Medulla oblongata (tissue), 1 donor: ENCODE results near the gene UPF3A.
"Not testable (repeated sequence)": the region's sequence is repeated elsewhere in the genome, so short reads cannot be mapped to it uniquely, and the experiment has no call there.

Experiments used
- DNase-seq: peaks from one replicate; pipeline ENCODE4 v3.0.0-alpha.2; 2015; ENCODE audit errors: extremely low spot score

UPF3A gene

DNA sequence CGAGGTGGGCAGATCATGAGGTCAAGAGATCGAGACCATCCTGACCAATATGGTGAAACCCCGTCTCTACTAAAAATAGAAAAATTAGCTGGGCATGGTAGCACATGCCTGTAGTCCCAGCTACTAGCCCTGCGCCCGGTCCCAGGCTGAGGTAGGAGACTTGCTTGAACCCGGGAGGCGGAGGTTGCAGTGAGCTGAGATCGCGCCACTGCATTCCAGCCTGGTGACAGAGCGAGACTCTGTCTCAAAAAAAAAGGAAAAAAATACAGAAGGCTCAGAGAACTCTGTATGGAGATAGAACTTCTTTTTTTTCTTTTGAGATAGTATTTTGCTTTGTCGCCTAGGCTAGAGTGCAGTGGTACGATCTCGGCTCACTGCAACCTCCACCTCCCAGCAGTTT, 17.1 kb upstream of the UPF3A start:
- not testable (repeated sequence) for DNase-seq

DNA sequence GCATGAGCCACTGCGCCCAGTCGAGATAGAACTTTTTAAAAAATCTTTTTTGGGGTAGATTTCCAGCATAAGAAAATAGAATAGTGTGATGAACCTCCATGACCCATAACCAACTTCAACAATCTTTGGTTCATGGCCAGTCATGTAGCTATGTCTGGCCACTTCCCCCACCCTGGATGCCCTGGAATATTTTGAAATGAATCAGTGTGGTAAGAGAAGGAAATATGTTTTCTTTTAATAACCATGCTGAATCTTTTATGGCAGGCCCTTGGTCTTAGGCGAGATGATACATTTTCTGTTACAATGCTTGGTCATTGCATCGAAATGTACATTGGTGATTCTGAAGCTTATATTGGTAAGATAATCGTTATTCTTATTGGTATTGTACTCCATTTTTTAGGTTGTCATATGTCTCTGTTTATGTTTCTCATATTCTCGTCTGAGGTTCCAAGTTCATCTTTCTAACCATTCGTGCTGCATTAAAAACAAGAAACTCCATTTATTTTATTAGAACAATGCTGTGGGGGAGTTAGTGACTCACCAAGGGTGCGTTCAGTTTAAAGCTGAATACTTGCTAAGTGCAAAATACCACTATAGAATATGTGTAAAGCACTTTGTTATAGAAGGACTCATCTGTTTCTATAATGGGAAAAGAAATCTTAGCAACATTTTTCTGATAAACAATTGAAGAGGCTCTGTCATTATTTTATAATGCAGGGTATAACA, 16.4 kb upstream of the UPF3A start:
- DNase-seq: no peak

DNA sequence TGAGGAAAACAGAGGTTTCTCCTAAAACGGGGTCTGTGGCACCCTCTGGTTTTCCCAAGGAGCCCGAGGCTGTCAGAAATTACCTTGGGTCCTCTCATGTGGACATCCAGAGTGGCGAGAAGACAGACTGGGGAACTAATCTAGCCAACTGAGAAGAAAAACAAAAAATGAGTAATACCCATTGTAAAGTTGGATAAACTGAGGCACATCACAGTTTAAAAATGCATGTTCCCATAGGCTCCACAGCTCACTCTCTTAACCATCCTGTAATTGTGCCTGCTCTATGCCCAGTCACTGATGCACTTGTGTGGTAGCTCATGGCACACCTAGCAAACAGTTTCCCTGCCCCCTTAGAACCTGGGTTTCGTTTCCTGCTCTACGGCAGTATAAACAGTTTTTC, 15.2 kb upstream of the UPF3A start:
- no peak for DNase-seq

DNA sequence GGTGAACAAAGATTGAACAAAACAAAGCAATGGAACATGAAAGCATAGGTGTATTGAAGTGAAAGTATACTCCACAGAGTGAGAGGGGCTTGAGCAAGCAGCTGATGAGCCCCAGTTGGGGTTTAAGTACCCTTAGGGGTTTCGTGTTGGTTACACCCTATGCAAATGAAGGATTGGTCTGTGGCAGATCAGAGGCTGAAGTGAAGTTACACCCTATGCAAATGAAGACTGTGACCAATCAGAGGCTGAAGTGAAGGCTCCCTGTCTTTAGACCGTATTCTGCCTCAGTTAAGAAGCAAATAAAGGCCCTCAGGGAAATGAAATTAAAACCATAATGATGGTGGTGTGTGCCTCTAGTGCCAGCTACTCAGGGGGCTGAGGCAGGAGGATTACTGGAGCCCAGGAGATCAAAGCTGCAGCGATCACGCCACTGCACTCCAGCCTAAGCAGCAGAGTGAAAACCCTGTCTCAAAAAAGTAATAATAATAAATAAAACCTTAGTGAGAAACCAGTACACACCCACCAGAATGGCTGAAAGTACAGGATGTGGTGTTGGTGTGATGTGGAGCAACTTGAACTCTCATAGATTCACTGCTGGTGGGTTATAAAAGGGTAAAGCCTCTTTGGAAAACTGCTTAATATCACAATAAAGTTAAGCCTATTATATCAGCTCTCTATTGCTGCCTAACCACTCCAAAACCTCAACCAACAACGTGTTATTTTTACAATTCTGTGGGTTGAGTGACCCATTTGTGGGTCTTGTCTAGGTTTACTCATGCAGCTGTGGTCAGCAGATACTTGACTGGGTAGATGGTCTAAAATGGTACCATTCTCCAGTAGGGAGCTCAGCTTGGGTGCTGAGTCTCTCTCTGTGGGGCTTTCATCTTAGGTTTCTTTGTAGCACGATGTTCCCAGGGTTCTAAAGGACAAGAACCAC, 12.8 kb upstream of the UPF3A start:
- DNase-seq: no peak

DNA sequence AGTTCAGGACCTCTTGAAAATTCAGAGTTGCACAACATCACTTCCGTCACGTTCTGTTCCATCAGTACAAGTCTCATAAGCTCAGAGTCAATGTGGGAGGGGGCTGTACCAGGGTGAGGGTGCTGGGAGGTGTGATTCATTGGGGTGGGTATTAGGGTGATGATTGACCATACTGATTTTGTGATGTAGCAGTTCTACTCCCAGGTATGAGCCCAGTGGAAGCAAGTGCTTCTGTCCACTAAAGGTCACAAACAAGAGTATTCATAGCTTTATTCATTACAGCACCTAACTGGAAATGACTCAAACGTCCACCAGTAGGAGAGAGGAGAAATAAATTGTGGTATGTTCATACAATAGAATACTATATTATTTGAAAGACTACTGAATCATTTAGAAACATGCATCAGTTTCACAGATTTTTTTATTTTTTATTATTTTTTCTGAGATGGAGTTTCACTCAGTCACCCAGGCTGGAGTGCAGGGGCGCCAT, 12.1 kb upstream of the UPF3A start:
- DNase-seq: no peak

DNA sequence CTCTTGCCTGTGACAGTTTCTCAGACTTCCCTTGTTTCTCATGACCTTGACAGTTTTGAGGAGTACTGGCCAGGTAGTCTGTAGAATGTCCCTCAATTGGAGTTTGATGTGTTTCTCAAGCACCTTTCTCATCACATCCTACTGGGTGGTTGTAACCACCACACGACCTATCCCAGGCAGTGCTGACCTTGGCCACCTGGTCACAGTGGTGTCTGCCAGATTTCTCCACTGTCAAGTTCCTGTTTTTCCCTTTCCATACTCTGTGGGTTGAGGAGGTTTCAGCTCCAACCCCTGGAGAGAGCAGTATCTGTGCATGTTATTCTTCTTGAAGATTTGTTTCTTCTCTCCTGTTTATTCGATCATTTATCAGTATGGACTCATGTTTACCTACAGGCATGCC, 8.4 kb upstream of the UPF3A start:
- no peak for DNase-seq

DNA sequence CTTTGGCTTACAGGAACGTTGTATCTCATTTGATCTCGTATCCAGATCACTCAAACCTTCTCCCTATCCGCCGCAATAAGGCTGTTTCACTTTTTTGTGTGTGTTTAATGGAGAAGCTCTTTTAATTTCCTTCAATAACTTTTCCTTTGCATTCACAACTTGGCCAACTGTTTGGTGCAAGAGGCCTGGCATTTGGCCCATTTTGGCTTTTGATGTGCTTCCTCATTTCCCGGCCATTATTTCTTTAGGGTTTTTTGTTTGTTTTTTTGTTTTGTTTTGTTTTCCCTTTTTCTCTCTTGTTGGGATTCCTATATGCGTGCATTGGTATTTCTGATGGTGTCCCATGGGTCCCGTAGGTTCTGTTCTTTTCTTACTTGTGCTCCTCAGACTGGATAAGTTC, 6.1 kb upstream of the UPF3A start:
- DNase-seq: peak; percentile 35

DNA sequence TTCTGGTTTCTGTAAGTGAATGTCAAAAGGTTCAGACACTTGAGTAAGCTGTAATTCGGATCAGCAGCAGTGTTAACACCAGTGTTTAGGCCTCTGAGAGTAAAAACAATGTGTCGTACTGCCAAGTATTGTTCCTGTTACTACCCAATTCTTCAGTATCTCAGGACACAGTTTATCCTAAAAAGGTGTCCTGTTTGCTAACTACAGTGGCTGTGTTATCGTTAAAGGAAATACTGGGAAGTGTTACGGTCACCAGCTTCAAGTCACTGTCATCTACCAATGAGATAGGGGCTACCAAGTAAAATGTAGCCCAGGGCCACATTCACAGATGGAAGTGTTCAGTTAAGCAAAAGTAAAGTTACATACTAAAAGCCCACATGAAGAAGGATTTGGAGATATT, 2.3 kb upstream of the UPF3A start:
- no peak for DNase-seq

DNA sequence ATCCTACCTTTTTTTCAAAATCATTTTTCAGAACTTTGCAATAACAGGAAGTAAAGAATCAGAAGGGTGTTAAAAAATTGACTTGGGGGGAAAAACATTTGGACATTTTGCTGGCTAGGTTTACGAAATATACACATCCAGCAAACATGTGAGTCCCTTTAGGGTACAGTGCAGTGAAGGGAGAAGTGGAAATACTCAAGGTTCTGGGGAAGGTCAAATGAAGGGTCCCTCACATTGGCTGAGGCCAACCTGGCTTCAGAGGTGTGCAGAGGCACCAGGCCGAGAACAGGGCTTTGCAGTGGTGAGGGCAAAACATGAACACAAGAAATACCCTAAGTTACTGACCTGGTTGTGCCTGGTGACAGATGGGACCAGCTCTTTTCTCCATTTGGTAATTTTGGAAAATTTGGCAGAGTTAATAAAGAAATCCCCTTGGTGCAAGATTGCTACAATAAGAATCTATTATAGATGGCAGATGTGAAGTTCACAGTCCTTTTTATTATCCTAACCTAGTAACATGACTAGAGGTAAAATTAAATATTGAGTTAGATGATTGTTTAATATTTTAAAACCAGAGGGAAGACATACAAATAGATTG, 1.5 kb upstream of the UPF3A start:
- DNase-seq: no peak

DNA sequence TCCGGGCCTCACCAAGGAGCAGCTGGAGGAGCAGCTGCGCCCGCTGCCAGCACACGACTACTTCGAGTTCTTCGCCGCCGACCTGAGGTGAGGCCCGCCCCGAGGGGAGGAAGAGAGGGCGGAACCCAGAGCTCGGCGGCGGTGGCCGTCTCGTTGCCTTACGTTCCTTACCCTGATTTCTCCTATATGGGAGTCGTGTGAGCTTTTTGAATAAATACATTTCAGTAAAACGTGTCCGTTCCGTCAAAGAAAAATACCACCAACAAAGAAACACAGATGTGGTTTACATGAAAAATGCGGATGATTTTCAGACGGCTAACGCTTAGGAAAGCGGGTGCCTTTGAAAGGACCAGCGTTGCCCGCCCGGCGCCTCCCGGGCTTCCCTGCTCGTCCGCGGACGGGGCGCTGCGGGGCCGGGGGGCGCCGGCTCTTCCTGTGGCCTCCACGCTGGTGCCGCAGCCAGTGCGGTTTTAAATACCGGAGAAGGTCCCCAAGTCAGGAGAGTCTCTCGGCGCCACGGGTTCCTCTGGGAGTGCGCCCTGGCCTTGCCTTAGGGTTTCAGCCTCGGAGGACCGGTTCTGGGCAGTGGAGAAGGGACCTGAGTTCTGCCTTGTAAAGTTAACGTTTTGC, 755 bp downstream of the UPF3A start:
- DNase-seq: peak; percentile 60

DNA sequence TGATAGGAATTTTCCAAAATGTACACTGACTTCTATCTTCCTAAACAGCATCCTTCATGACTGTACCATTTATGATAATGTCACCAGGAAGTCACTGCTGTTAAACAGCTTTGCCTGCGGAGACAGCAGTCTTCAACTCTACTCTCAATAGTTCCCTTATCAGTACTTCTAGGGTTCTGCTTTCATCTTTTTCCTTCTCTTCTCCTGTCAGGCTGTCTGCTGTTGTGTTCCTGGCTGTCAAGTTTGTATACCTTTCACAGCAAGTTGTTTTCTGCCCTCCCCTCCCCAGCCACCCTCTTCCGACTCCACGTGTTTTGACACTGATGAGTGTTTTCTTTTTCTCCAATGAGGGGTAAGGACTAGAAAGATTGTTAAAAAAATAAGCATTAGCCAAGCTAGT, 2.2 kb downstream of the UPF3A start:
- DNase-seq: no peak

DNA sequence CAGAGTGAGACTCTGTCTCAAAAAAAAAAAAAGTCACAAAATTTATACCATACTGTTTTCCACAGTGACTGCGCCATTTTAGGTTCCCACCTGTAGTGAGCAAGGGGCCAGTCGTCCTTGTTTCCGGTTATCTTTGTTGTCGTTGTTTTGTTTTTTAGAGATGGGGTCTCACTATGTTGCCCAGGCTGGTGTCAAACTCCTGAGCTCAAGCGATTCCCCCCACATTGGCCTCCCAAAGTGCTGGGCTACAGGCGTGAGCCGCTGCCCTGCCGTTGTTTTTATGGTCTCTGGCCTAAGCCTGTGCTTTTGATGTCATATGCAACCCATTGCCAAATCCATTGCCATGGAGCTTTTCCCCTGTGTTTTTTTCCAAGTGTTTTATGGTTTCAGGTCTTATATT, 3.3 kb downstream of the UPF3A start:
- DNase-seq: no peak

DNA sequence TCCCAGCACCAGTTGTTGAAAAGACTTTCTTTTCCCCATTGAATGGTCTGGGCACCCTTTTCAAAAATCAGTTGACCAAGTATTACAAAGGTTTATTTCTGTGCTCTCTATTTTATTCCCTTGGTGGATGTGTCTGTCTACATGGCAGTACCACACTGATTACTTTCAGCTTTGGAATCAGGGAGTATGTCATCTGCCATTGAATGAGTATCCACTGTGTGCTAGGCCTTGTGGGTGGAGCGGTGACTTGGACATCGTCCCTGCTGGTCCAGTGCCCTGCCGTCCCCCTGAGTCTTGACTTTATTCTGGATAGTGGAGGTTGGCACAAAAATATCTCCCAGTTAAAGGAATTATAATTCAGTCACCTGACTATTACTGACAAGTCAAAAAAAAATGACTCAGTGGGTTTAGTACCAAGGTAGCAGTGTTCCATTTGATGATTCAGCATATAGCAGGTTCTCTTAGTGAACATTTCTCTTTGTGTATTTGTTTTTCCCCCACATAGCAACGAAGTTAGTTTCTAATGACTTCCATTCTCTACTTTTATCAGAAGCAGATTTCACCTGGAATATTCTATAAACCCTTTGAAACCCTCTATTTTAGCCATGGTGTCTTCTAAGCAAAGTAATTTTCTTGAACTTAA, 3.9 kb downstream of the UPF3A start:
- DNase-seq: peak; percentile 38

DNA sequence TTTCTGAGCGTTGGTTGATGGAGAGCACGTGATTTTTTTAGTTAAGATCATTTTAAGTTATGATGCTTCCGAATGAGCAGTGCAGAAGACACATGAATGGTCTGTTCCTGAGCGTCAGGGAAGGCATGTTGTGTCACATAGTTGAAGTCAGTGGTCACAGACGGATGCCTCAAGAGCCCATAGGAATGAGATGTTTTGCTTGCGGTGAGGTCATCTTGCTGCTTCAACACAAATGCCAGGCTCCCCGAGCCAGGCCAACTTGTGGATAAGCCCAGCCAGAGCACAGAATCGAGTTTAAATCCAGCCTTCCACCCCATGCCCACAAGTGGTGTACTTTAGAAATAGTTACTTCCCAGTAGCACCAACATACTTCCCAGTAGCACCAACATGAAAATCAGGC, 5.4 kb downstream of the UPF3A start:
- DNase-seq: no peak

DNA sequence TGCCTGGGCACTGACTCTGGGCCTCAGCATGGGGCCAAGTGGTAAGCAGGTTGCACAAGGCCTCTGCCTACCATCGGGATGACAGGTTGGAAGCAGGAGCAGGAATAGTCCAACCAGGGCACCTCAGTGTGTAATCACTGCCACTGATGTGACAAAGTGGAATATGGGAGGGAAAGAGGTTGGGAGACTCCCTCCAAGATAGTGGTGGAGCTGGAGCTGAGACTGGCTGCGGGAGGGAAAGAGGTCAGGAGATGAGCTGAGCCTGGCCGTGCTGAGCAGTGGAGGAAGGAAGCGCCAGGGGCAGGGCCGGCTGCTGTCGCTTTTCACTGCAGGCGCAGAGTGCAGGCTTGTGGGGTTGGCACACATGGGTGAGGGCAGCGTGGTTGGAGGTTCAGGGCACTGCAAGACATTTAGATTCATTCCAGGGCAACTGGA, 6.8 kb downstream of the UPF3A start:
- no peak for DNase-seq

DNA sequence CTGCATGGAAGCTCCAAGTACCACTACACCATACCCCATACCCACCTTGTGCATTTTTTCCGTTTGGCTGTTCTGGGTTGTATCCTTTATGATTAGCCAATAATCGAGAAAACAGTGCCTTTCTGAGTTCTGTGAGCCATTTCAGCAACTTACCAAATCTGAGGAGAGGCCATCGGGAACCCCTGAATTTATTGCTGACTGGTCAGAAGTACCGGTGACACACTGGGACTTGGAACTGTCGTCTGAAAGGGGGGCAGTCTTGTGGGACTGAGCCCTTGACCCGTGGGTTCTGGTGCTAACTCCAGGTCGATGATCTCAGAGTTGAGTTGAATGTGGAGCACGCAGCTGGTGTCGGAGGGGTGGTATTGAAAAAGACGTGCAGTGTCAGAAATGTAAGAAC, 15.0 kb downstream of the UPF3A start:
- DNase-seq: no peak

DNA sequence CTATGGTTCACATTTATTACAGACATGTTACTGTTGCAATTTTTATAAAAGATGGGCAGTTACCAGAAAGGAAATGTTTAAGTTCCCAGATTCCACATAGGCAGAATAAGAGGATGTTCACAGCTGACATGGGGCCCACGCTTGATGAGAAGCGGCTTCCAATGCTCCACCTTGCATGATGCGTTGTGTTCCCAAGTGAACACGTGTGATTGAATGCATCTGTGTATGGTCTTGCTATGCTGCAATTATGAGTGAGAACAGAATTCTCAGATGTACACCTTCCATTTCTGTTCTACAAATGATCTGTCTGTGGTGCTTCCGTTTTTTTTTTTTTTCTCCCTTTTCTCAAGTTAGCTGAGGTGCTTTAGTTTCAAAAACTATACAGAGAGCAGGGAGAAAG, 15.5 kb downstream of the UPF3A start:
- no peak for DNase-seq

DNA sequence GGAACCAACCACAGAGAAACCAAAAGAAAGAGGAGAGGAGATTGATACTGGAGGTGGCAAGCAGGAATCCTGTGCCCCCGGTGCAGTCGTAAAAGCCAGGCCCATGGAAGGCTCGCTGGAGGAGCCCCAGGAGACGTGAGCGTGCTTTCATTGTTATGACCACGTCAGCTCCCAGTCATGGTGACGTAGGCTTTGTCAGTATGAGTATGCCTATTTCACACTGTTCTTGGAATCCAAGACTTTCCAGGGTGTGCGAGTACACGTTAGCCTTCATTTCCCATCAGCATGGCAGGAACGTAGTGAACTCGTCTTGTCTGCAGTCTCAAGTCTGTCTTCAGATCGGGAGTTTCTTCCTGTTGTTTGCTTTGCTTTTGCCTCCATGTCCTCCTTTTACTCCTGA, 17.5 kb downstream of the UPF3A start:
- no peak for DNase-seq

DNA sequence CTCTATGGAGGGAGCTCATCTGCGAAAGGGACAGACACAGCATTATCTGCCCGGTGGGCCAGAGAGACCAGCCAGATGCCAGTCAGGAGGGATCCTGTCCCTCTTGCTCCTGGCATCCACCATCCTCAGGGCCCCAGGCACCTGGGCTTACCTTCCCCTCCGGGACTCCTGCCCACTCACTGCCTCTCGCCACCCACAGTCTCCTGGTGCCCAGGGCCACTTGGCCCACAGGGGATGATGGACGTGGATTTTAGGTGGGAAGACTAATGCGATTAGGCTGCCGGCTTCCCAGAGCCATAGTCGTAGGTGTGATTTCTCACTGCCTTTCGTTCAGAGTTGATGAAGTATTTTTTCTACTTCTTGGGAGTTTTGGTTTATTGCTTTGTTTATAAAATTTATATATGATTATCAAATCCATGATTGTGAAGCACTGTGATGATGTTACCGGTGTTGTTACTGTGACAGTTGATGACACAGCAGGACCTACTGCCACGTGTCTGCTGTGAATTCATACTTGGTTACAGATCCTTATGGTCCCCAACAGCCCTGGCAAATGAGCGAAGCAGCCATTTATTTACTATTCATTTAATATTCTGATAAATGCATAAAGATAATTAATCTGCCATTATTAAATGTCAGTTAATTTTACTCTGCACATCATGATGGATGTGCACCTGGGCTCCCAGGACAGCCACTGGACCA, 18.4 kb downstream of the UPF3A start:
- no peak for DNase-seq

DNA sequence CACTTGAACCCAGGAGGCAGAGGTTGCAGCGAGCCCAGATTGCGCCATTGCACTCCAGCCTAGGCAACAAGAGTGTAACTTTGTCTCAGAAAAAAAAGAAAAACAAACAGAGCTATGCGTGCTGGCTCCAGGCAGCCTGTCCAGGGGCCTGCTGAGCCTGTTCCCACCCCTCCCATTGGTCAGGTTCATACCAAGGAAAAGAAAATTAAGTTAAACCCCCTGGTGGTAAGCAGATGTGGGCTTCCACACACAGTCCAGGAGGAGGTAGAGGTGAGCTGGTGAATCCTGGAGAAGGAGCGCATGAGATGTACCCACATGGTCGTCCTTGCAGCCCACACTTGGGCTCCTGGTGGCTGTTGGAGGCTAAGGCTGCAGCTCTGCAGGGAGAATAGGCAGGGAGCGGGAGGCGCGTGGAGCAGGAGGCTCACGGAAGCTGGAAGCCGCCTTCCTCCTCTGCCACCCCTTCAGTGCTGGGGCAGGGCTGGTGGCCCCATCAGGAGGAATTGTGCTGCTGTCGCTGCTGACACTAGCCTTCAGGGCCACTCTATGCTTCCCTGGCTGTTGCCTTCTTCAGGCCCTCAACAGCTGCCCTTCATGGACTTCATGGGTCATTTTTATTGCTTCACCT, 22.4 kb downstream of the UPF3A start:
- DNase-seq: no peak
